Trophoblast cell (in vitro differentiated cells and primary cell): ENCODE results near the gene RPL31.

Source experiments
- DNase-seq, 2 donors: peaks; one replicate each; pipeline ENCODE4 v3.0.0-alpha.2; 2016
- H2AFZ ChIP-seq: 2 replicates; pipeline ENCODE4 v1.6.1; 2013; ENCODE audit warnings: low read length, moderate library complexity, mild to moderate bottlenecking; ENCODE audit not compliant: insufficient read depth, poor library complexity
- H2AK5ac ChIP-seq: 2 replicates; pipeline ENCODE4 v1.6.1; 2013; ENCODE audit warnings: mild to moderate bottlenecking, low read length
- H2BK120ac ChIP-seq: 2 replicates; pipeline ENCODE4 v1.6.1; 2013; ENCODE audit warnings: low read length, mild to moderate bottlenecking, moderate library complexity; ENCODE audit not compliant: insufficient read depth, poor library complexity
- H2BK12ac ChIP-seq: 2 replicates; pipeline ENCODE4 v1.6.1; 2013; ENCODE audit warnings: mild to moderate bottlenecking, low read length, moderate library complexity
- H2BK5ac ChIP-seq: 2 replicates; pipeline ENCODE4 v1.6.1; 2013; ENCODE audit warnings: low read length, low read depth, moderate library complexity, mild to moderate bottlenecking; ENCODE audit not compliant: poor library complexity
- H3K14ac ChIP-seq: 2 replicates; pipeline ENCODE4 v1.6.1; 2013; ENCODE audit warnings: mild to moderate bottlenecking, low read length
- H3K18ac ChIP-seq: 2 replicates; pipeline ENCODE4 v1.6.1; 2013; ENCODE audit warnings: mild to moderate bottlenecking, low read length
- H3K23ac ChIP-seq: 2 replicates; pipeline ENCODE4 v1.6.1; 2013; ENCODE audit warnings: low read length
- H3K27ac ChIP-seq: 2 replicates; pipeline ENCODE4 v1.5.1; 2013; ENCODE audit warnings: low read depth, mild to moderate bottlenecking, inconsistent platforms, low read length, moderate library complexity
- H3K27me3 ChIP-seq: 2 replicates; pipeline ENCODE4 v1.6.1; 2013; ENCODE audit warnings: inconsistent platforms, mild to moderate bottlenecking, low read length, moderate library complexity; ENCODE audit not compliant: insufficient read depth
- H3K36me3 ChIP-seq, 2 experiments: 1 replicate in 1 of 2; 2 replicates in 1 of 2; pipeline ENCODE4 v1.6.1; 2013; ENCODE audit warnings: low read length in 2 of 2, mild to moderate bottlenecking in 2 of 2, moderate library complexity in 1 of 2; ENCODE audit not compliant: insufficient read depth in 2 of 2, control insufficient read depth in 1 of 2
- H3K4ac ChIP-seq: 2 replicates; pipeline ENCODE4 v1.6.1; 2013; ENCODE audit warnings: low read depth, mild to moderate bottlenecking, low read length, moderate library complexity
- H3K4me1 ChIP-seq, 2 experiments: 1 replicate in 1 of 2; 2 replicates in 1 of 2; pipeline ENCODE4 v1.6.1; 2013; ENCODE audit warnings: low read length in 2 of 2, mild to moderate bottlenecking in 2 of 2, moderate library complexity in 1 of 2; ENCODE audit not compliant: insufficient read depth in 2 of 2, control insufficient read depth in 1 of 2
- H3K4me2 ChIP-seq: 2 replicates; pipeline ENCODE4 v1.6.1; 2013; ENCODE audit warnings: inconsistent platforms, mild to moderate bottlenecking, low read length, moderate library complexity
- H3K4me3 ChIP-seq: 2 replicates; pipeline ENCODE4 v1.5.1; 2013; ENCODE audit warnings: mild to moderate bottlenecking, low read depth, low read length, inconsistent platforms
- H3K79me1 ChIP-seq: one replicate; pipeline ENCODE4 v1.6.1; 2013; ENCODE audit warnings: low read length
- H3K79me2 ChIP-seq: 2 replicates; pipeline ENCODE4 v1.6.1; 2013; ENCODE audit warnings: low read length, mild to moderate bottlenecking; ENCODE audit not compliant: control insufficient read depth, insufficient read depth, poor library complexity
- H3K9ac ChIP-seq: 2 replicates; pipeline ENCODE4 v1.6.1; 2013; ENCODE audit warnings: mild to moderate bottlenecking, low read length
- H3K9me3 ChIP-seq: 2 replicates; pipeline ENCODE4 v1.6.1; 2013; ENCODE audit warnings: low read depth, mild to moderate bottlenecking, control low read depth, inconsistent platforms, low read length; ENCODE audit not compliant: insufficient read depth
- H4K12ac ChIP-seq: 2 replicates; pipeline ENCODE4 v1.6.1; 2013; ENCODE audit warnings: low read depth, mild to moderate bottlenecking, low read length, moderate library complexity
- H4K8ac ChIP-seq: 2 replicates; pipeline ENCODE4 v1.6.1; 2013; ENCODE audit warnings: low read depth, mild to moderate bottlenecking, low read length, moderate library complexity
- H4K91ac ChIP-seq: one replicate; pipeline ENCODE4 v1.6.1; 2013; ENCODE audit warnings: low read depth, mild to moderate bottlenecking, low read length, moderate library complexity
- WGBS: extraction: QIAGEN DNeasy Blood & Tissue Kit; methylation state at CpG from one replicate; pipeline ENCODE4 v1.1.7; 2013; ENCODE audit warnings: missing lambda C conversion rate; ENCODE audit not compliant: insufficient read length, insufficient coverage; ENCODE audit errors: extremely low coverage; 5-methylcytosine and 5-hydroxymethylcytosine counted together

Gene RPL31

DNA sequence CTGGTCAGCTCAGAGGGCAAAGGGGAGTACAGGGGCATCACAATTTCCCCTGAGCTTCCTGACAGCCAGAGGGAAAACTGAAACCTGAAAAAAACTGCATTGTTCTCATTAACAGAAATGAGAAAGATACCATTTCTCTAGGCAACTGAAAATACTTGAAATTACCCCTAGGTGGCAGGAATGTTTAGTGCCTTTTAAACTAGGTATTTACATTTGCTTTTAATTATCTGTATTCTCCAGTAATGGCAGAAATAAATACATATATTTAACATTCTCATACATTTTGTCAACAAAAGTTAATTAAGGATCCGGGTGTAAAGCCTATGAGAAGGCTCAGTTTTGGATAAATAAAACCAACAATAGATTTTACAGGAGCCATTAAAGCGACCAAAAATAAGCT lies 34.5 kb downstream of the RPL31 start:
- H3K79me1 ChIP-seq = no peaks in the 10 kb centered on the region
- WGBS = no CpG with 5 or more reads among the region's 2 CpGs

DNA sequence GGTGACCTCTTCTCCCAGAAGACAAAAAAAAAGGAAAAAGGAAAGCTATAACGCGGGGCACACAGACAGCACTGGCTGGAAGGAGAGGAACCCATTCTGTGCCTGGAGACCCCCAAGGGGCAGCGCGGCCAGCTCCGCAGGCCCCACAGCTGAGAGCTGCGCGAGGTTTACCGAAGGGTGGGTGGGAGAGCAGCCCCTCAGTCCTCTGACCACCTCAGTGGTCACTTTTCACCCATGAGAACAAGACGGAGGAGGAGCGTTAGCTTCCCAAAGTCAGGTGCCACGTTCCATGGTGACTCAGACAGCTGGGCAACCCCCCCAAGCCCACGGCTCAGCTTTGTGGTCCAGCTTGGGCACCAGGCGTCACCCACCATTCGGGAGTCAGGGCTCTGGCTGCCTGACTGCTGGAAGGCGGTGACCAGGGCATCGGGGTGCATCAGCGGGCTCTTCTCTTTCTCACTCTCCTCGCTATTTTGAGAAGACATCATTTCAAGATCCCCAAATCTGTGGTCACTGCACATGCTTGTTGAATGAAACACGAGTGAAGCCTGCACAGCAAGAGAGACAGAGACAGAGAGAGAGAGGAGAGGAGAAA lies 35.2 kb downstream of the RPL31 start:
- H3K18ac ChIP-seq = no peak overlapping the region
- no peaks in the 10 kb centered on the region for H3K79me1 ChIP-seq
- H4K8ac ChIP-seq = no peak overlapping the region
- no peak overlapping the region for H3K14ac ChIP-seq
- no peak overlapping the region for H3K23ac ChIP-seq
- no peaks in the 10 kb centered on the region for H3K79me2 ChIP-seq
- no peak overlapping the region for H2AK5ac ChIP-seq
- no peak overlapping the region for H3K27ac ChIP-seq
- no peak overlapping the region for H3K4me2 ChIP-seq
- no CpG with 5 or more reads among the region's 19 CpGs for WGBS
- H4K91ac ChIP-seq = no peak overlapping the region
- no peak overlapping the region for H3K9ac ChIP-seq
- H3K4me1 ChIP-seq = no peaks in the 10 kb centered on the region
- no peaks in the 10 kb centered on the region for H3K27me3 ChIP-seq
- H3K4me3 ChIP-seq = no peak overlapping the region
- H3K36me3 ChIP-seq = peaks cover 0 to 2% of the 10 kb centered on the region in 2 experiments
- no peak overlapping the region for H2BK5ac ChIP-seq
- no peak overlapping the region for H2BK120ac ChIP-seq
- DNase-seq = no peak
- H2BK12ac ChIP-seq = no peak overlapping the region
- no peak overlapping the region for H3K4ac ChIP-seq
- no peak overlapping the region for H4K12ac ChIP-seq
- H2AFZ ChIP-seq = no peak overlapping the region
- H3K9me3 ChIP-seq = no peaks in the 10 kb centered on the region

More for the DNA sequence above, 34.5 kb downstream of the RPL31 start:
- no peak overlapping the region for H2BK5ac ChIP-seq
- peaks cover 0 to 2% of the 10 kb centered on the region in 2 experiments for H3K36me3 ChIP-seq
- no peak overlapping the region for H3K9ac ChIP-seq
- no peak overlapping the region for H3K14ac ChIP-seq
- no peak overlapping the region for H2AK5ac ChIP-seq
- no peak overlapping the region for H4K8ac ChIP-seq
- H2BK12ac ChIP-seq = no peak overlapping the region
- H2BK120ac ChIP-seq = no peak overlapping the region
- H3K18ac ChIP-seq = no peak overlapping the region
- no peak overlapping the region for H3K4me3 ChIP-seq
- H3K27me3 ChIP-seq = no peaks in the 10 kb centered on the region
- no peaks in the 10 kb centered on the region for H3K79me2 ChIP-seq
- H2AFZ ChIP-seq = no peak overlapping the region
- no peak overlapping the region for H4K12ac ChIP-seq
- H3K23ac ChIP-seq = no peak overlapping the region
- H4K91ac ChIP-seq = no peak overlapping the region
- H3K4me1 ChIP-seq = no peaks in the 10 kb centered on the region
- H3K4me2 ChIP-seq = no peak overlapping the region
- DNase-seq = peak in 1 of 2 donors; percentile 58
- H3K9me3 ChIP-seq = no peaks in the 10 kb centered on the region
- H3K27ac ChIP-seq = no peak overlapping the region
- H3K4ac ChIP-seq = no peak overlapping the region

DNA sequence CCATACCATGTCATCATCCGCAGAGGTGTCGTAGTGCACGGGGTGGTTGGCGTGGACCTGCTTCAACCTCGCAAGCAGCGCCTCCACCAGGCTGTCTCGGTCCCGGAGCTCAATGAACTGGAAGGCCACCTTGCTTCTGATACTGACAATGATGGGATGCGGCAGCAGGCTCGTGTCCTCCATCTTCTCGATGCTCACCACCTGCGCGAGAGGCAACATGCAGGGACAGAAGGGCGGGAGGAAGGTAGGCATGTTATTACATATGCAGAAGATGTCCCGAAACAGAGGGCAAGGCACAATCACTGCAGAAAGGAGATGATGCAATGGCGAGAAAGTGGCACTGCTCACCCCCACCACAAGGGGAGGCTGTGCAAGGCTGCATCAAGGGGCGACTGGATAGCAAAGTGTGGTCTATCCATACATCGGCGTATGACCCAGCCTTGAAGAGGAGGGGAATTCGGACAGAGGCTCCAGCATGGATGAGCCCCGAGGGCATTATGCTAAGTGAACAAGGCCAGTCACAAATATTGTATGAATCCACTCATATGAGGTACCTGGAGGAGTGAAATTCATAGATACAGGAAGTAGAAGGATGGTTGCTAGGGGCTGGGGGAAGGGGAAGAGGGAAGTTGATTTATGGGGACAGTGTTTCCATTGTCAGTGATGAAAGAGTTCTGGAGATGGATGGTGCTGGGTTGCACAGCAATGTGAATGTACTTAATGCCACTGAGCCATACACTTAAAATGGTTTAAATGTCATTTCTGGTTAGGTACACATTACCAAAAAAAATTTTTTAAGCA lies 36.6 kb downstream of the RPL31 start:
- Histone ChIP-seq H2BK12ac (no peak overlapping the region), H3K27me3 (no peaks in the 10 kb centered on the region), H3K4me2 (no peak overlapping the region), H4K91ac (no peak overlapping the region), H4K12ac (no peak overlapping the region), H3K36me3 (peaks cover 0 to 2% of the 10 kb centered on the region in 2 experiments), H2BK120ac (no peak overlapping the region), H3K79me1 (no peaks in the 10 kb centered on the region), H4K8ac (no peak overlapping the region), H3K4me3 (no peak overlapping the region), H2AK5ac (no peak overlapping the region), H3K9ac (no peak overlapping the region), H3K14ac (no peak overlapping the region), H2BK5ac (no peak overlapping the region), H3K4ac (no peak overlapping the region), H3K4me1 (no peaks in the 10 kb centered on the region), H3K23ac (no peak overlapping the region), H3K9me3 (no peaks in the 10 kb centered on the region), H2AFZ (no peak overlapping the region), H3K79me2 (no peaks in the 10 kb centered on the region), H3K27ac (no peak overlapping the region), H3K18ac (no peak overlapping the region)
- peak in 1 of 2 donors; percentile 45 for DNase-seq
- WGBS = no CpG with 5 or more reads among the region's 21 CpGs

DNA sequence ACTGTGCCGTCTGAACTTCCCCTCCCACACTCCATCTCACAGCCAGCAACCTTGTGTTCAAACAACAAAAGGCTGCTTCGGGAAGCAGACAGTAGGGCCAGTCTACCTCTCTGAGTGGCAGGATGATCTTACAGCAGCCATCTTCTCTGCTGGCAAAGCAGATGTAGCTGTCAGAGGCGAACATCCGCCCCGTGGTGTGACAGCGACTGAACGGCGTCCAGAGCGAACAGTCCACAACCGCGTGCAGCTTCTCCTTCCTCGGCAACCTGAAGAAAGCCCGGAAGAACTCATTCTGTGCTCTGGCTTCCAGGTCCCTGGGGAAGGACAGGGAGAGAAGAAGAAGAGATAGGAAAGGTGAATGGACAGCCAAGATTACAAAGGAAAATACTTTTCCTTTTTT lies 38.0 kb downstream of the RPL31 start:
- H3K23ac ChIP-seq = no peak overlapping the region
- no peak for DNase-seq
- no peaks in the 10 kb centered on the region for H3K79me1 ChIP-seq
- no peak overlapping the region for H3K4ac ChIP-seq
- H4K12ac ChIP-seq = no peak overlapping the region
- H3K9ac ChIP-seq = no peak overlapping the region
- peaks cover 0 to 2% of the 10 kb centered on the region in 2 experiments for H3K36me3 ChIP-seq
- H2BK120ac ChIP-seq = no peak overlapping the region
- H2AK5ac ChIP-seq = no peak overlapping the region
- no peak overlapping the region for H2BK12ac ChIP-seq
- no peak overlapping the region for H3K18ac ChIP-seq
- H4K8ac ChIP-seq = no peak overlapping the region
- no peaks in the 10 kb centered on the region for H3K9me3 ChIP-seq
- no peak overlapping the region for H3K4me2 ChIP-seq
- H2AFZ ChIP-seq = no peak overlapping the region
- no peak overlapping the region for H4K91ac ChIP-seq
- no peaks in the 10 kb centered on the region for H3K27me3 ChIP-seq
- H3K14ac ChIP-seq = no peak overlapping the region
- no peak overlapping the region for H3K4me3 ChIP-seq
- H3K4me1 ChIP-seq = no peaks in the 10 kb centered on the region
- H3K27ac ChIP-seq = no peak overlapping the region
- WGBS = no CpG with 5 or more reads among the region's 13 CpGs
- no peak overlapping the region for H2BK5ac ChIP-seq
- H3K79me2 ChIP-seq = no peaks in the 10 kb centered on the region
